ENCODE results near the gene AGR2.
"Not testable (repeated sequence)": the region's sequence is repeated elsewhere in the genome, so short reads cannot be mapped to it uniquely, and the experiment has no call there.

The AGR2 gene

DNA sequence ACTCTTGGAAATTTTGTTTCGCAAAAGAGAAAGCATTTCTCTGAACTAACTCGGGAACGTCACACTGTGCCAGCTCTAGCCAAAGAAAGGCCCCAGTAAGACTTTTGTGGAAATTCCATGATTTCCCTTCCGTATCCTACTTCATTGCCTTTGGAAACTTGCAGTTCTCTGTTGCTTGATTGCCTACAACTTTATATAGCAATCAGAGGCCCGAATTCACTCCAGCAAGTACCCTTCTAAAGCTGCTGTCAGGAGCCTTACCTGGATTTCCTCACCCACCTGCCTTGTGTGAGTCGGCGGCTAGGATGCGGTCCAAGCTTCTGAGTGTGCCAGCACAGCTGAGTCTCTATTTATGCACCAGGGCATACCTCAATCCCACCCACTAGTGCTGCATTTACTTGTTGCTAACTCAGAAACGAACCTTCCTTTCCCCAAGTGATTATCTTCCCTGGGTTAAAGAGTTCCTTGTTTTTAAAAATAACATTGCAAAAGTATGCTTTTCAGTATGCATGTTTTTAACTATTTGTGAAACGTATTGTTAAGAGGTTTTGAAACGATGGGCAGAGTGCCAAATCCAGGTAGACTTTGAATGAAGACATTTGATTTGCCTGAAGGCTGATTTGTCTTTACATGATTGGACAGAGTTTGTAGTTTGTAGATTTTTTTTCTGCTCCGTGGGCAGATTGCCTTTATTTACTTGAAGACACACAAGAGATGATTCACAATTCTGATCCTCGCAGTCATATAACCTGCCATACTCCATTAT, at the start of gene AGR2:
Gene AGR2, minus strand, starts transcription at position 326 of the 766 bp plus-strand sequence. CDS start 3,203 bp downstream, outside the sequence.
- DNase-seq (ENCODE audit: low spot score) = no peak

GRCh38 chr7:16853189-16853588, 48.4 kb upstream of the AGR2 start:
- DNase-seq (ENCODE audit: low spot score) = not testable (repeated sequence)

GRCh38 chr7:16851829-16852228, 47.0 kb upstream of the AGR2 start:
- no peak for DNase-seq (ENCODE audit: low spot score)

DNA sequence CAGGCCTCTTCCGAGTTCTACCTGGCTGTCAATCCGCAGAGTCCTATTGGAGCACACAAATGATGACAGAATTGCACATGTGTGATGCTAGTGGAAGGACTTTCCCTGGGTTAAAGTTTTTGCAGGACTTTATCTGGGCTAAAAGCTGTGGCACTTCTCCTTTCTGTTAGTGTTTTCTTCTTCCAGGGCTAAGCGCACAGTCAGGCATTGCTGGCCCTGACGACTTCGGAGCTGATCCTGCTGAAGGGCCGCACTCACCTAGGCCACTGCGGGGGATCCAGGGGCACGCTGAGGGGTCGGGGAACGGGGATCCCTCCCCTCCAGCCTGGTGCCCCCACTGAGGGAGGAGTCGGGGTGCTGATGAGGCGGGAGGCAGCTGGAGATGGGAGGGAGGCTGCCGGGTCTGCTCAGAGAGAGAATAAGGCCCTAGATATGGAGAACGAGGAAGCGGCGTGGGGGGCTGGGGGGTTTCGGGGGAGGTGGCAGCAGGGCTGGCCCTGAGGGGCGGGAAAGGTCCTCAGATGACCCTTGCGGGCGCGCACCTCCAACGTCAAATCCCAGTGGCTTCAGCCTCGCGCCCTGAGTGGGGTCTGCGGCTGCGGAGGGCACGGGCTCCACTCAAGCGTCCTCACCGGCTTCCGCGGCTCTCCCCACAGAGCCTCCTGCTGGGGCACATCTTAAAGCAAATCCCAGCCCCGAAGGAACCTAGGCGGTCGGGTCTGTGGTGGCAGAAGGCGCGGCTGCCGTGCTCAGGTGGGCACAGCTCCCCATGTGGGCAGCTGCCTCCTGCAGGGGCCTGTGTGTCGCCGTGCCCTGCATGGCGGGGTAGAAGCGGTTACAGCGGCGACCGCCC, 46.0 kb upstream of the AGR2 start:
- DNase-seq (ENCODE audit: low spot score) = no peak

- DNase-seq (ENCODE audit: low spot score) = no peak
Observed at GRCh38 chr7:16849296-16850148, 44.7 kb upstream of the AGR2 start.

DNA sequence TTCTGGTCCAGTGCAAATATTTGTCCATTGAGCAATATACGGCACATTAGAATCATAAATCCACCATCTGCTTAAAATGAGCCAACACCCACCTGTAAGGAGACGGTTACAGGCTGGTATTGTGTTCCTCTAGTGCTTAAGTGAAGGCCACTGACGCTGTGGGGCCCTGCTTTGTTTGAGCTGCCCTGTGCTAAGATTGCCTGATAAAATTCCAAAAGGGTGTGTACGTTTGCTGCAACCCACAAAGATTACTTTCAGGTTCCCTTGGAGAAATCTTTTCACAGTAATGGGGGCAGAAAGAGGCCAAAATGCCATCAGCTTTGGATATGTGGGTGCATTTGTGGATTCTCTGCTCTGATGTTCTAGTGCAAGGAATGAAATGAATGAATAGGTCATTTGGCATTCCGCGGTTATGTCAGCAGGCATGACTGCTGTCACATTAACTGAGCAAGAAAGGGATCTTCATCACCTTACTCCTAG, 42.6 kb upstream of the AGR2 start:
- no peak for DNase-seq (ENCODE audit: low spot score)

DNA sequence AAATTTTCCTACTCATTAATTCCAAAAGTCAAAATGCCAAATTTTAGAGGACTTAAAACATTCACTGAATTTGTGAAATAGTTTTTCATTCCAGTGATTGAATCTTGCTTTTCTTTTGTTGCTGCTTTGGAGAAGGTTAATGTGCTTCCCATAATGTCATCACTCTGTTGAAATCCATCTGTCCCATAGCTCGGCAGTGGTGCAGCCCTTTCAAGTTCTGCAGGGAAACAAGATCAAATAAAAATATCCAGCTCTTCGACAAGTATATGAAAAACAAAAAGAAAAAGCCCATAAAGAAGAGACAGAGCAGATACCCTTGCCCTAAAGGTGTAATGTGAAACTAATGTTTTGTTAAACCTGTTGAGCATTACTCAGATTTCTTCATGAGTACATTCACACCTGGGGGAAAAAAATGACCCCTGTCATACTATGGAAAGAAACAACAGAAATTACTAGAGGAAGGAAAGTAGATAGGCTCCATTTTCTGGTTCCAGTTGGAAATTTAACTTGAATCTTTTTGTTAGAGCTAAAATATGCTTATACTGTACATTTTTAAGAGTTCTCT, 41.9 kb upstream of the AGR2 start:
- DNase-seq (ENCODE audit: low spot score) = no peak

DNA sequence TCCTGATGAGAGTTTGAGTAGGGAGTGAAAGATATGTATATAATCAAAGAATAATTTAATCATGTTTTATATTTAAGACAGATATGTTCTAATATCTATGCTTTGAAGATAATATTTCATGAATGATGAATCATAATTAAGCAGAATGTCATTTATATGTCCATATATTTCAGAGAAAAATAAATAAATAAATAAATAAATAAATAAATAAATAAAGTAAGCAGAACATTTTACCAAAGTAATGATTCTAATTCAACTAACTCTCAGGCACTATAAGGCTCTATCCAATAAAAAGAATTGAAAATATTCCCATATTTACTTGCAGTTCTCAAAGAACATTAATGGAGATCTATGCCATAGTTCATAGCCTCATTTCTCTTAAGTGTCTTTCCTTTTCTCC, 40.9 kb upstream of the AGR2 start:
- no peak for DNase-seq (ENCODE audit: low spot score)

DNA sequence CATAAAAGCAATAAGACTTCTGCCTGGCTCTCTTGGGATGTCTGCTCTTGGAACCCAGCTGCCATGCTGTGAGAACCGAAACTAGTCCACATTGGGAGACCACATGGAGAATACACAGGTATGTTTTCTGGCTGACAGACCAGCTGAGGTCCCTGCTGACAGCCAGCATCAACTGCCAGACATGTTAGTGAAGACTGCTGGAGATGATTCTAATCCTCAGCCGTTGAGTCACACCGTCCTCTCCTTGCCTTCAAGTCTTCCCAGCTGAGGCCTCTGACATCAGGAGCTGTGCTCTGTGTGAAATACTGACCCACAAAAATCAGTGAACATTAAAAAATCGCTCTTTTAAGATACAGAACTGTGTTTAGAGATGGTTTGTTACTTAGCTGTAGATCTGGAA, 36.9 kb upstream of the AGR2 start:
- no peak for DNase-seq (ENCODE audit: low spot score)

GRCh38 chr7:16840094-16840493, 35.3 kb upstream of the AGR2 start:
- no peak for DNase-seq (ENCODE audit: low spot score)

- no peak for DNase-seq (ENCODE audit: low spot score)
Observed at GRCh38 chr7:16839646-16840045, 34.8 kb upstream of the AGR2 start.

- no peak for DNase-seq (ENCODE audit: low spot score)
Observed at GRCh38 chr7:16838891-16839290, 34.1 kb upstream of the AGR2 start.

- no peak for DNase-seq (ENCODE audit: low spot score)
Observed at GRCh38 chr7:16838386-16838785, 33.6 kb upstream of the AGR2 start.

DNA sequence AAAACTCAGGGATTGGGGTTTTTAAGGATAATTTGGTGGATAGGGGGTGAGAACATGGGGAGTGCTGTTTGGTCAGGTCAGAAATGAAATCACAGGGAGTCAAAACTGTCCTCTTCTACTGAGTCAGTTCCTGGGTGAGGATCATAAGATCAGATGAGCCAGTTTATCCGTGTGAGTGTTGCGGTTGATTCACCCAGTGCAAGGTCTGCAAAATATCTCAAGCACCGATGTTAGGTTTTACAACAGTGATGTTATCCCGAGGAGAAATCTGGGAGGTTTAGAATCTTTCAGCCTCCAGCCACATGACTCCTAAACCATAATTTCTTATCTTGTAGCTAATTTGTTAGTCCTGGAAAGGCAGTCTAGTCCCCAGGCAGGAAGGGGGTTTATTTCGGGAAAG, 31.7 kb upstream of the AGR2 start:
- no peak for DNase-seq (ENCODE audit: low spot score)

DNA sequence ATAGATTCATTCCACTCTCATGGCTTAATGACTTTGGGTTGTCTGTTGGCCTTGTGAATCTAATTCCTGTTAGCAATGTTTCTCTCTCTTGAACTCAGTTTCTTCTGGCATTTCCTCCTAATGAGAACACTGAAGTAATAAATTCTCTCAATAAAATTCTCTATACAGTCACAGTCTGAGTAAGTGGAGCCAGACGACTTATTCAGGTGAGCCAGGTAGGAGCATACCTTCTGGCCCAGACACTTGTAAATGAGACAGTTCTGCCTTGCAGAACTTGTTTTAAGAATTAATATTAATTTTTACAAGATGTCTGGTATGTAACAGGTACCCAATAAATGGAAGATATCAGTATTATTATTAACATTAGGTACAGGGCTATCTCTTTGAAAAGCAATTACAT, 28.6 kb upstream of the AGR2 start:
- no peak for DNase-seq (ENCODE audit: low spot score)

DNA sequence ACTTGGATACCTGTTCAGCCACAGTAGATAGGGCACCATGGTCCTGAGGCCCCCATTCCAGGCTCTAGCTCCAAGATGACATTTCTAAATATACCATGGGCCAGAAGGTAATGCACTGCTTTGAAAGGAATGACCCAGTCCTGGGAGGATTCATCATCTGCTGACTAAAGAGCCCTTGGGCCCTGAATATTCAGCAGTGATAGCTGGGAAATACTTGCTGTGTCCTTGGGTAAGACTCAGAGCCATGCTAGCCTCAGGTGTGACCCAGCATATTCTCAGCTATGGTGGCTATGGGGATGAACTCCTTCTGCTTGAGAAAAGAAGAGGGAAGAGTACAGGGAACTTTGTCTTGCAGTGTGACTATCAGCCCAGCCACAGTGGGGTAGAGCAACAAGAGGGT, 21.3 kb upstream of the AGR2 start:
- no peak for DNase-seq (ENCODE audit: low spot score)

- no peak for DNase-seq (ENCODE audit: low spot score)
Observed at GRCh38 chr7:16822029-16822428, 17.2 kb upstream of the AGR2 start.

GRCh38 chr7:16818732-16819131, 13.9 kb upstream of the AGR2 start:
- DNase-seq (ENCODE audit: low spot score) = no peak

DNA sequence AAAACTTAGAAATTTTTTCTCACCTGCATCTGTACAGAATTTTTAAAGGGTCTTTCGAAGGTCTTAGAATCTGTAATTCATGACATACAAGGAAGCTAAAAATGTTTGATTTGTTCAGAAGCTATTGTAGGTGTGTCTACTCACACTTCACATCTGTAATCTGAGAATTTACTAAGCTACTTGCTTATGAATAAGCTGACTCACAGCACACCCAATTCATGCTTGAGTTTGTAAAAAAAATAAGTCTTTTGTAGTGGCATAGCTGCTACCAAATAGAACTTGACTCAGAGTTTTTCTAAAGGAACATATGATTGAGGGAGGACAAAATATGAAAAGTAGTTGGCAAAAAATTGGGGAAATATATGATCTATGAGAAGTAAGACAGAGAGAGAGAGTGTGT, 12.7 kb upstream of the AGR2 start:
- no peak for DNase-seq (ENCODE audit: low spot score)

GRCh38 chr7:16816824-16817223, 12.0 kb upstream of the AGR2 start:
- DNase-seq (ENCODE audit: low spot score) = no peak

GRCh38 chr7:16815001-16815400, 10.2 kb upstream of the AGR2 start:
- DNase-seq (ENCODE audit: low spot score) = no peak

DNA sequence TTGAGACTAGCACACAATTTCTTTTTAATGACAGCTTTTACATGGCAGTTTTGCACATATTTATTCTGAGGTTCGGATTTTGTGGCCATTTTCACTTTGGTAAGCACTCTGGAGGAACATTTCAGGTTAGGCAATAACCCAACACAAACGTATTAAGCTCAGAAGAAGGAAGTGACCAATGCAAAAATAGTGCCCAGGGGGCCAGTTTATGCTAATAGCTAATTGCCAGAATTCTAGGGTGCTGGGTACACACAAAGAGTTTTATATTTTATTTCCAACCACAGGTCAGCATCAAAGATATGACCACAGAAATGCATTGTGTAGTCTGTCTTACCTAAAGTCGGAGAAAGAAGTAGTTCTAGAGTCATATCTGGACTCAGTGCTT, 8.4 kb upstream of the AGR2 start:
- no peak for DNase-seq (ENCODE audit: low spot score)

Measured in D341Med (cell line).